Smooth muscle cell (in vitro differentiated cells): ENCODE data around the gene KCNN3. TPM values are rescaled to one million over a fixed set of nuclear protein-coding genes. Genes with fewer than 3 reads are reported as not detected.

ENCODE experiments used
- DNase-seq: peaks from one replicate; lab custom pipeline; 2025; ENCODE audit not compliant: unreplicated experiment; lab: John Stamatoyannopoulos, UW
- H2AFZ ChIP-seq: fragments of 200-600 bp; sonication (generic); 2 replicates; pipeline ENCODE4 v1.6.0; 2016; ENCODE audit warnings: antibody characterized with exemption, low read depth, mild to moderate bottlenecking
- H3F3A ChIP-seq: fragments of 200-600 bp; sonication (generic); 2 replicates; pipeline ENCODE4 v1.6.0; 2017; ENCODE audit warnings: antibody characterized with exemption, low read depth
- H3K27ac ChIP-seq: fragments of 200-600 bp; sonication (generic); 2 replicates; pipeline ENCODE4 v1.5.1; 2016; ENCODE audit warnings: low read depth, mild to moderate bottlenecking
- H3K27me3 ChIP-seq: fragments of 200-600 bp; sonication (generic); 2 replicates; pipeline ENCODE4 v1.6.1; 2016; ENCODE audit warnings: low read depth, mild to moderate bottlenecking
- H3K36me3 ChIP-seq: fragments of 200-600 bp; sonication (generic); 2 replicates; pipeline ENCODE4 v1.5.1; 2016; ENCODE audit warnings: low read depth
- H3K4me1 ChIP-seq: fragments of 200-600 bp; sonication (generic); 2 replicates; pipeline ENCODE4 v1.5.1; 2016; ENCODE audit warnings: low read depth
- H3K4me2 ChIP-seq: fragments of 200-600 bp; sonication (generic); 2 replicates; pipeline ENCODE4 v1.6.0; 2016; ENCODE audit warnings: mild to moderate bottlenecking
- H3K4me3 ChIP-seq: fragments of 200-600 bp; sonication (generic); 2 replicates; pipeline ENCODE4 v1.5.1; 2016; ENCODE audit warnings: mild to moderate bottlenecking
- H3K79me2 ChIP-seq: fragments of 200-600 bp; sonication (generic); 2 replicates; pipeline ENCODE4 v1.6.0; 2016; ENCODE audit warnings: low read depth, mild to moderate bottlenecking
- H3K9ac ChIP-seq: fragments of 200-600 bp; sonication (generic); 2 replicates; pipeline ENCODE4 v1.6.0; 2016; ENCODE audit warnings: low read depth
- H3K9me3 ChIP-seq: fragments of 200-600 bp; sonication (generic); replicated peaks from 2 replicates; pipeline ENCODE4 v1.5.1; 2016; ENCODE audit warnings: low read depth
- H4K20me1 ChIP-seq: fragments of 200-600 bp; sonication (generic); 2 replicates; pipeline ENCODE4 v1.6.0; 2016; ENCODE audit warnings: low read depth
- CTCF ChIP-seq: fragments of 200-600 bp; sonication (generic); IDR thresholded peaks from 2 replicates; pipeline ENCODE4 v1.5.1; 2017; ENCODE audit warnings: borderline replicate concordance, mild to moderate bottlenecking, antibody characterized with exemption; ENCODE audit not compliant: insufficient read depth, poor library complexity, severe bottlenecking
- WGBS: methylation state at CpG from one replicate; pipeline ENCODE4 v1.1.7; 2016; ENCODE audit warnings: low lambda C conversion rate; 5-methylcytosine and 5-hydroxymethylcytosine counted together
- polyA plus RNA-seq: library from polyadenylated mRNA; unstranded; fragments of >200 nt; fragmentation: Nextera tagmentation; extraction: Ambion mirVana; gene quantifications from 2 replicates; pipeline ENCODE4 v1.2.1, GENCODE V29; 2016
- total RNA-seq: library from RNA; depleted of rRNA; stranded (reverse); fragments of >200 nt; gene quantifications from 2 replicates; pipeline ENCODE4 v1.2.3, GENCODE V29; 2014

Gene KCNN3
- total and polyA plus RNA-seq, 2 experiments from 2014 or later: 0.18 to 0.77 TPM

DNA sequence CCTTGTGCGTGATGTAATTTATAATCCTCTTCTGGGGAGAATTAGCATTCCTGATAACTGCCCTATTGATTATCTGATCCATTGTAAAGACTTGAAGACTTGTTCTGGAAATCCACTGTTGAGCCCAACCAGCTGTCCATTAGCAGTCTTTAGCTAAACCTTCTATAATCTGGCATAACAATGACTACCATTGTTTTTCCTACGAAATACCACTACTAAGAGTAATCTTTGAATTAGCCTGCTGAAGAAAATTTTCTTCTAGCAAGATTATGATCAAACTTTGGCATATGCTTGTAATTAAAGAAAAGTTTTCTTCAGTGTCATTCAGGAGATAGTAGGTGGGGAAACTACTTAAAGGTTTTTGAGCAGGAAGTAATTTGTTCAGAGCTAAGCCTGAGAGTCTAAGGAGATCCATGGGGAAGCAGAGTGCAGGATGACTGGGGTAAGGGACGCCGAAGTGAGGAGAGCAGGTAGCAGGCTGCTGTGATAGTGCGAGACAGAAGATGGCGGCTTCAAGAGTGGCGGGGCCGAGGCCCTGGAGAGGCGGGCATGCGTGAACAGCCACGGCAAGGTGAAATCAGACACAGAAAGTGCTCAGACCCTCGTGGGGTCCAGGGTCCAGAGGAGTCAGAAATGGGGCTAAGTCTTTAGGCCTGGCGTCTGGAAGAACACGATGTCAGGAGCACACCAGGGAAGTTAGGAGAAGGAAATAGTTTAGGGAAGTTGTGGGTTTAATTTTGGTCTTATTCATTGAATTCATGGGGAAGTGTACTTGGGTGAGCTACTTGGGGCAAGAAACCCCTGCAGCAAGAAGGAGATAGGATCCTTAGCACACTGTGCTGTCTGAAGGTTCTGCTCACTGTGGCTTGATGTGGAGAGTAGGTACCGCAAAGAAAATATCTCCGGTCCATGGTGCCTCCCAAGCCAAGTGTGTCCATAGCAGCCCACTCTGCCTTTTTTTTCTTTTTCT lies 149.5 kb downstream of the KCNN3 start:
- no peak overlapping the region for H2AFZ ChIP-seq
- H3K9me3 ChIP-seq: no peaks in the 10 kb centered on the region
- no peak for TF ChIP-seq CTCF
- no peaks in the 10 kb centered on the region for H4K20me1 ChIP-seq
- DNase-seq: no peak
- 92% methylated on average over 16 of the region's 16 CpGs for WGBS
- no peaks in the 10 kb centered on the region for H3K27me3 ChIP-seq
- H3K4me3 ChIP-seq: no peak overlapping the region
- no peaks in the 10 kb centered on the region for H3K79me2 ChIP-seq
- no peaks in the 10 kb centered on the region for H3K36me3 ChIP-seq
- peaks cover 11% of the 10 kb centered on the region for H3K4me1 ChIP-seq
- no peaks in the 10 kb centered on the region for H3F3A ChIP-seq
- H3K9ac ChIP-seq: no peak overlapping the region
- H3K27ac ChIP-seq: no peak overlapping the region
- H3K4me2 ChIP-seq: no peak overlapping the region

DNA sequence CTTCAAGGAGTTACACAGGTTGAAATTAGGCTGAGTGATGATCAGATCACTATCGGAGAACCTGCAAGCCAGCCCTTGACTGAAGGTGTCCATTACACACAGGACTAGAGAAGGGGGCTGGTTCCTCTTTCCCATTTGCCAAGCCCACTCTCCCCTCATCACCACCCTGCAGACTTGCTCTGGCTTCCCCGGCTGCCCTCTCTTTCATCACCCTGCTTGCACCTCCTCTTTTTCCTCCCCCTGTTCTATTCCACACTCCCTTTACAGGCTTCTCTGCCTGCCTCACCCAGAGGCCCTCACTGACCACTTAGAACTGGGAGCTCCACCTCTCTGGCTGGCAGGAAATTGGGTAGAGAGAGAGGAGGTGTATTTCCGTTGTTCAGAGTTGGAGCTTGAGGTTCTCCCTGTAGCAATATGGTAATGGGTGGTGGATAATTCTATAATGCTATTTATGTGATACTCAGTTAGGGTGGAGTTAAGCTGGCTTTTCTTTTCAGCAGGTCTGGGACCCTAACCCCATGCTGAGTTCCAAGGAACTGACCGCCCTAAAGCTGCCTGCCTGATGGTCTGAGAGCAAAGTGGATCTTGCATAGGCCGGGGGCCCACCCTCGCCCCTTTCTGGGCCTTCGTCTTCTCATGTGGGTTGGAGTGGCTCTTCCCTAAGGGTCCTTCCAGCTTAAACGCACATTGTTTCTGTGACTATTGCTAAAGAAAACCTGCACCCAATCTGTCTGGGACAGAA lies 150.3 kb downstream of the KCNN3 start:
- Histone ChIP-seq H3K27ac (no peak overlapping the region), H3F3A (no peaks in the 10 kb centered on the region), H3K79me2 (no peaks in the 10 kb centered on the region), H3K4me1 (peaks cover 11% of the 10 kb centered on the region), H4K20me1 (no peaks in the 10 kb centered on the region), H2AFZ (no peak overlapping the region), H3K4me2 (no peak overlapping the region), H3K27me3 (no peaks in the 10 kb centered on the region), H3K9me3 (no peaks in the 10 kb centered on the region), H3K36me3 (no peaks in the 10 kb centered on the region), H3K4me3 (no peak overlapping the region), H3K9ac (no peak overlapping the region)
- no peak for DNase-seq
- 84% methylated on average over 8 of the region's 8 CpGs for WGBS
- TF ChIP-seq CTCF: no peak

DNA sequence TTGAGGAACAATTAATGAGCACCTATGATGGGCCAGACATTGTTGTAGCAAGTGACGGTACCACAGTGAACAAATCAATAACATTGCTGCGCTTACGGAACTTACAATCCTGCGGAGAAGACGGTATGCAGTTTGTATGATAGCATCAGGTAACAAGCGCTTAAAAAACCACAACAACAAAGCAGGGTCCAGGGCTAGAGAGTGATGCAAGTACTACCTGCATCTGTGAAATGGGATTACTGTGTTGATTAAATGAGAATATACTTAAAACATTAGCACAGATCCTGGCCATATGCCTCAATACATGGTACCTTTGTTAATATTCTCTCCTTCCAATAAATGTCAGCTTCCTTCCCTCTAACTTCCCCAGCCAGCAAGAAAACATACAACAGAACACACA lies 151.5 kb downstream of the KCNN3 start:
- no peak for TF ChIP-seq CTCF
- no peaks in the 10 kb centered on the region for H3F3A ChIP-seq
- H3K79me2 ChIP-seq: no peaks in the 10 kb centered on the region
- no peaks in the 10 kb centered on the region for H3K9me3 ChIP-seq
- no peak overlapping the region for H3K4me2 ChIP-seq
- H3K36me3 ChIP-seq: no peaks in the 10 kb centered on the region
- H4K20me1 ChIP-seq: no peaks in the 10 kb centered on the region
- H3K4me3 ChIP-seq: no peak overlapping the region
- H3K4me1 ChIP-seq: peaks cover 11% of the 10 kb centered on the region
- no peak overlapping the region for H3K27ac ChIP-seq
- no peak overlapping the region for H2AFZ ChIP-seq
- WGBS: 93% methylated on average over 6 of the region's 6 CpGs
- no peak for DNase-seq
- no peak overlapping the region for H3K9ac ChIP-seq
- H3K27me3 ChIP-seq: no peaks in the 10 kb centered on the region
